KMS-11 (cell line): Measurements from ENCODE around the gene ANGPTL2.

Experiments
- H2AFZ ChIP-seq: fragments of 200-600 bp; sonication (generic); 2 replicates; pipeline ENCODE4 v1.6.1; 2016; ENCODE audit warnings: antibody characterized with exemption, mixed run types, low read depth
- H3K27ac ChIP-seq: fragments of 200-600 bp; sonication (generic); 2 replicates; pipeline ENCODE4 v1.6.1; 2016; ENCODE audit warnings: mild to moderate bottlenecking, mixed run types
- H3K27me3 ChIP-seq: fragments of 200-600 bp; sonication (generic); 2 replicates; pipeline ENCODE4 v1.6.1; 2017; ENCODE audit warnings: mild to moderate bottlenecking, low read depth, mixed run types, moderate library complexity; ENCODE audit not compliant: insufficient read depth
- H3K36me3 ChIP-seq: fragments of 200-600 bp; sonication (generic); 2 replicates; pipeline ENCODE4 v1.6.1; 2017; ENCODE audit warnings: mild to moderate bottlenecking, mixed run types; ENCODE audit not compliant: insufficient read depth
- H3K4me1 ChIP-seq: fragments of 200-600 bp; sonication (generic); 2 replicates; pipeline ENCODE4 v1.6.1; 2016; ENCODE audit warnings: mild to moderate bottlenecking, low read depth, mixed run types; ENCODE audit not compliant: poor library complexity, severe bottlenecking
- H3K4me2 ChIP-seq: fragments of 200-600 bp; sonication (generic); 2 replicates; pipeline ENCODE4 v1.7.0; 2016; ENCODE audit warnings: mild to moderate bottlenecking, mixed run types
- H3K4me3 ChIP-seq: fragments of 200-600 bp; sonication (generic); IDR thresholded peaks from 2 replicates; pipeline ENCODE4 v1.6.1; 2017; ENCODE audit warnings: low read depth, low read length, mixed read lengths; ENCODE audit not compliant: insufficient read depth
- H3K79me2 ChIP-seq: fragments of 200-600 bp; sonication (generic); 2 replicates; pipeline ENCODE4 v1.6.1; 2016; ENCODE audit warnings: low read depth, mixed run types; ENCODE audit not compliant: insufficient read depth
- H3K9ac ChIP-seq: fragments of 200-600 bp; sonication (generic); 2 replicates; pipeline ENCODE4 v1.6.1; 2016; ENCODE audit warnings: mild to moderate bottlenecking, mixed run types
- H4K20me1 ChIP-seq: fragments of 200-600 bp; sonication (generic); 2 replicates; pipeline ENCODE4 v1.6.1; 2016; ENCODE audit warnings: mild to moderate bottlenecking, mixed run types; ENCODE audit not compliant: insufficient read depth
- CTCF ChIP-seq: fragments of 200-600 bp; sonication (generic); conservative IDR thresholded peaks from 2 replicates; pipeline ENCODE4 v1.6.1; 2017; ENCODE audit warnings: low read depth, mild to moderate bottlenecking, antibody characterized with exemption, low read length, moderate library complexity, mixed read lengths

Gene ANGPTL2

GRCh38 chr9:127050591-127051001 is 71.8 kb downstream of the ANGPTL2 start:
- no peak overlapping the region for H2AFZ ChIP-seq
- no peak overlapping the region for H3K4me2 ChIP-seq
- H3K79me2 ChIP-seq = no peaks in the 10 kb centered on the region
- no peak overlapping the region for H3K4me3 ChIP-seq
- H3K36me3 ChIP-seq = no peaks in the 10 kb centered on the region
- no peak for TF ChIP-seq CTCF
- no peaks in the 10 kb centered on the region for H3K27me3 ChIP-seq
- H3K4me1 ChIP-seq = peaks cover 39% of the 10 kb centered on the region
- no peak overlapping the region for H3K9ac ChIP-seq
- no peak overlapping the region for H3K27ac ChIP-seq
- no peaks in the 10 kb centered on the region for H4K20me1 ChIP-seq

GRCh38 chr9:127050152-127050551 is 72.3 kb downstream of the ANGPTL2 start:
- Histone ChIP-seq H3K9ac (no peak overlapping the region), H3K27ac (no peak overlapping the region), H3K79me2 (no peaks in the 10 kb centered on the region), H4K20me1 (no peaks in the 10 kb centered on the region), H3K4me3 (no peak overlapping the region), H3K4me2 (no peak overlapping the region), H3K36me3 (no peaks in the 10 kb centered on the region), H2AFZ (no peak overlapping the region), H3K4me1 (peaks cover 35% of the 10 kb centered on the region), H3K27me3 (no peaks in the 10 kb centered on the region)
- no peak for TF ChIP-seq CTCF

- Histone ChIP-seq H3K9ac (no peak overlapping the region), H3K4me1 (peaks cover 35% of the 10 kb centered on the region), H3K27ac (no peak overlapping the region), H3K36me3 (no peaks in the 10 kb centered on the region), H4K20me1 (no peaks in the 10 kb centered on the region), H3K27me3 (no peaks in the 10 kb centered on the region), H2AFZ (no peak overlapping the region), H3K4me3 (no peak overlapping the region), H3K79me2 (no peaks in the 10 kb centered on the region), H3K4me2 (peak overlapping the region; percentile 55; the same call in 1 of the 2 replicates)
- no peak for TF ChIP-seq CTCF
Measured at GRCh38 chr9:127049581-127049980, 72.9 kb downstream of the ANGPTL2 start.

GRCh38 chr9:127049044-127049443 is 73.4 kb downstream of the ANGPTL2 start:
- peaks cover 35% of the 10 kb centered on the region for H3K4me1 ChIP-seq
- peak overlapping the region; percentile 20 for H2AFZ ChIP-seq
- 0 out of 2 replicates have a peak overlapping the region, but pooled peaks have one; percentile 6 for H3K27ac ChIP-seq
- no peak overlapping the region for H3K9ac ChIP-seq
- H4K20me1 ChIP-seq = no peaks in the 10 kb centered on the region
- H3K36me3 ChIP-seq = no peaks in the 10 kb centered on the region
- H3K4me2 ChIP-seq = peak overlapping the region; percentile 55; the same call in 1 of the 2 replicates
- no peak overlapping the region for H3K4me3 ChIP-seq
- H3K79me2 ChIP-seq = no peaks in the 10 kb centered on the region
- TF ChIP-seq CTCF = no peak
- H3K27me3 ChIP-seq = no peaks in the 10 kb centered on the region

- no peak for TF ChIP-seq CTCF
- no peaks in the 10 kb centered on the region for H3K79me2 ChIP-seq
- H3K27me3 ChIP-seq = no peaks in the 10 kb centered on the region
- no peaks in the 10 kb centered on the region for H3K36me3 ChIP-seq
- H2AFZ ChIP-seq = no peak overlapping the region
- no peak overlapping the region for H3K27ac ChIP-seq
- H3K4me1 ChIP-seq = peaks cover 35% of the 10 kb centered on the region
- no peaks in the 10 kb centered on the region for H4K20me1 ChIP-seq
- no peak overlapping the region for H3K4me3 ChIP-seq
- H3K4me2 ChIP-seq = peak overlapping the region; percentile 55; the same call in 1 of the 2 replicates
- no peak overlapping the region; the same call in 1 of the 2 replicates for H3K9ac ChIP-seq
Measured at GRCh38 chr9:127047971-127048370, 74.5 kb downstream of the ANGPTL2 start.
